Measurements from ENCODE around the gene PTRH1. TPM values are rescaled to one million over a fixed set of nuclear protein-coding genes. Genes with fewer than 3 reads are reported as not detected.

PTRH1 gene
- total RNA-seq, 1 donor from 2014 or later, result 8.0 TPM

DNA sequence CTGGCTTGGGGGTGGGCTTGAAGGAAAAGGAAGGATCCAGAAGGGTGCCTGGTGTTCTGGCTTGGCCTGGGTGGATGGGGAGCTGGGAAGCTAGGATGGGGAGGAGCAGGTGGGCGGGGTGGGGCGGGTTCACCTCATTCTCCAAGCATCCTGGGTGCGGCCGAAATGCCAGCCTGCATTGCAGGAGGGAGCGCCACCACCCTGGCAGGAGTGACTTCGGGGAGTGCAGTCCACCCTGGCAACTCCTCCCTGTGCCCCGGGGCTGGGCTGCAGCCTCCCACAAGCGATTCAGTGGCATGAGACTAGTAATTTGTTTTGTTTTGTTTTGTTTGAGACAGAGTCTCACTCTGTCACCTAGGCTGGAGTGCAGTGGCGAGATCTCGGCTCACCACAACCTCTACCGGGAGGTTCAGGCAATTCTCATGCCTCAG lies 5.9 kb upstream of the PTRH1 start:
- Histone ChIP-seq H3K4me1 (peaks cover 10% of the 10 kb centered on the region), H3K36me3 (no peaks in the 10 kb centered on the region), H3K27me3 (no peaks in the 10 kb centered on the region), H3K9me3 (no peaks in the 10 kb centered on the region), H3K4me3 (no peak overlapping the region), H3K27ac (no peak overlapping the region)
- TF ChIP-seq, protein P1, sequence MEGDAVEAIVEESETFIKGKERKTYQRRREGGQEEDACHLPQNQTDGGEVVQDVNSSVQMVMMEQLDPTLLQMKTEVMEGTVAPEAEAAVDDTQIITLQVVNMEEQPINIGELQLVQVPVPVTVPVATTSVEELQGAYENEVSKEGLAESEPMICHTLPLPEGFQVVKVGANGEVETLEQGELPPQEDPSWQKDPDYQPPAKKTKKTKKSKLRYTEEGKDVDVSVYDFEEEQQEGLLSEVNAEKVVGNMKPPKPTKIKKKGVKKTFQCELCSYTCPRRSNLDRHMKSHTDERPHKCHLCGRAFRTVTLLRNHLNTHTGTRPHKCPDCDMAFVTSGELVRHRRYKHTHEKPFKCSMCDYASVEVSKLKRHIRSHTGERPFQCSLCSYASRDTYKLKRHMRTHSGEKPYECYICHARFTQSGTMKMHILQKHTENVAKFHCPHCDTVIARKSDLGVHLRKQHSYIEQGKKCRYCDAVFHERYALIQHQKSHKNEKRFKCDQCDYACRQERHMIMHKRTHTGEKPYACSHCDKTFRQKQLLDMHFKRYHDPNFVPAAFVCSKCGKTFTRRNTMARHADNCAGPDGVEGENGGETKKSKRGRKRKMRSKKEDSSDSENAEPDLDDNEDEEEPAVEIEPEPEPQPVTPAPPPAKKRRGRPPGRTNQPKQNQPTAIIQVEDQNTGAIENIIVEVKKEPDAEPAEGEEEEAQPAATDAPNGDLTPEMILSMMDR (IDR thresholded peaks at IDR 0.05), result no peak
- ATAC-seq (peak; percentile 15), DNase-seq (no peak)
- intact Hi-C loops (cut with DNase I), result loop anchor here (10.0 kb wide), 1 partner anchor 227 kb away; no protein-coding TSS in a partner anchor

DNA sequence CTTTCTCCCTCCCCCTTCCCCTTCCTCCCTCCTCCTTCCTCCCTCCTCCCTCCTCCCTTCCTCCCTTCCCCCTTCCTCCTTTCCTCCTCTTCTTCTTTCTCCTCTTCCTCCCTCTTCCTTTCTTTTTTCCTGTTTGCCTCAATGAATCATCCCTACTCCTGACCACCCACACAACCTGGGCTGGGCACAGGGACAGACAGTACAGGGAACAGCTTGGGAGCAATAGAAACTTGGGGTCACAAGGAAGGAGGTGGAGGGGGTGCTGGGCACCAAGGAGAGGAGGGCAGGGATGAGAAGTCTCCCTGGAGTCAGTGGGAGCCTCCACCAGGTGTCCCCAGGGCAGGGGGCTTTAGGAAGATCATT lies 5.4 kb upstream of the PTRH1 start:
- no peak for ATAC-seq
- DNase-seq, result no peak
- Histone ChIP-seq H3K36me3 (no peaks in the 10 kb centered on the region), H3K4me1 (peaks cover 15% of the 10 kb centered on the region), H3K27me3 (no peaks in the 10 kb centered on the region), H3K9me3 (no peaks in the 10 kb centered on the region), H3K27ac (no peak overlapping the region), H3K4me3 (no peak overlapping the region)
- intact Hi-C loops (cut with DNase I), result loop anchor here (10.0 kb wide), 1 partner anchor 226 kb away; no protein-coding TSS in a partner anchor
- TF ChIP-seq, protein P1 (IDR thresholded peaks at IDR 0.05), result no peak

DNA sequence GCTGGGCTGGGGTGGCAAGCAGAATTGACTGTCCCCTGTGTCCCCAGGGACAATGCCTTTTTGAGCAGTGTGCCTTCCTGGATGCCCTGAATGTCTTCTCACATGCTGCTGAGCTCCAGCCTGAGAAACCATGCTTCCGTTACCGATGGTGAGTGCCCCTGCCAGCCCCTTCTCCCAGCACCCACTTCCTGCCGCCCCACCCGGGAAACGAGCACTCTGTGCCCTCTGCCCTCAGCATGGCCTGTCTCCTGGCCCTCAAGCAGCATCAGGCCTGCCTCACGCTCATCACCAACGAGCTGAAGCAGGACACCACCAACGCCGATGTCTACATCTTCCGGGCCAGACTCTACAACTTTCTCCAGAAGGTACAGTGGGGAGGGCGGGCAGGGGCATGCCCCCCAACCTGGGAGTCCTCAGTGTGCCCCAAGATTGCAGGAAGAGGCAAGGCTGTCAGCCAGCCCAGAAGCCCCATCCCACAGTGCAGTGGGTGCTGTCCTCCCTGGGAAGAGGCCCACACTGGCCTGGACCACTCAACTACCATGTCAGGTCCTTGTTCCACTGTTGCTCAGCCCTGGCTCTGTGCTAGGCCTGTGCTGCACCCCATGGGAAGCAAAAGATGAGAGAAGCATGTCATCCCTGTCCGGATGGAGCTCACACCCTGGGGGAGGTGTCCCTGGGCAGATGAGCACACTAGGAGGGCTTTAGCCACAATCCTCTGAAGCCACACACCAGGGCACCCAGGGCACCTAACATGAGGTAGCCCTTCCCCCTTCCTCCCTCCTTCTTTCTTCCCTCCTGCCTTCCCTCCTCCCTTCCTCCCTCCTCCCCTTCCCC lies 4.8 kb upstream of the PTRH1 start:
- intact Hi-C loops (cut with DNase I), result loop anchor here (10.0 kb wide), 1 partner anchor 225 kb away; no protein-coding TSS in a partner anchor
- H3K9me3 ChIP-seq, result no peaks in the 10 kb centered on the region
- no peaks in the 10 kb centered on the region for H3K27me3 ChIP-seq
- TF ChIP-seq, protein P1 (IDR thresholded peaks at IDR 0.05), result no peak
- no peak for DNase-seq
- no peak for ATAC-seq
- peaks cover 15% of the 10 kb centered on the region for H3K4me1 ChIP-seq
- H3K36me3 ChIP-seq, result no peaks in the 10 kb centered on the region
- H3K4me3 ChIP-seq, result no peak overlapping the region
- H3K27ac ChIP-seq, result no peak overlapping the region

DNA sequence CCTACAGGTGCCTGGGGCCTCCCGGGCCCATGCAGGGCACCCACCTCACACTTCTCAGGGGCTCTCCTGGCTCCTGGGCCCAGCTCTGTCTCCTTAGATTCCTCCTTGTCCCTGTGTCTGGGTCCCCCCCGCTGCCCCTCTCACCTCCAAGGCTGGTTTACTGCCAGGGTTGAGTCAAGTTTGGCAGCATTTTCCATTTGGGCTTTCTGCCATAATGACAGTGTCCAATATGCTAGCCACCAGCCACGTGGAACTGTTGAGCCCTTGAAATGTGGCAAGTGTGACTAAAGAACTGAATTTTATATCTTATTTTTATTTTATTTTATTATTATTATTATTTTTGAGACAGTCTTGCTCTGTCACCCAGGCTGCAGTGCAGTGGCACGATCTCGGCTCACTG lies 2.3 kb upstream of the PTRH1 start:
- Histone ChIP-seq H3K36me3 (no peaks in the 10 kb centered on the region), H3K4me3 (no peak overlapping the region), H3K27ac (no peak overlapping the region), H3K4me1 (peaks cover 12% of the 10 kb centered on the region), H3K9me3 (no peaks in the 10 kb centered on the region), H3K27me3 (no peaks in the 10 kb centered on the region)
- DNase-seq, result no peak
- TF ChIP-seq, protein P1 (IDR thresholded peaks at IDR 0.05), result no peak
- intact Hi-C loops (cut with DNase I), result no loop called here
- no peak for ATAC-seq

DNA sequence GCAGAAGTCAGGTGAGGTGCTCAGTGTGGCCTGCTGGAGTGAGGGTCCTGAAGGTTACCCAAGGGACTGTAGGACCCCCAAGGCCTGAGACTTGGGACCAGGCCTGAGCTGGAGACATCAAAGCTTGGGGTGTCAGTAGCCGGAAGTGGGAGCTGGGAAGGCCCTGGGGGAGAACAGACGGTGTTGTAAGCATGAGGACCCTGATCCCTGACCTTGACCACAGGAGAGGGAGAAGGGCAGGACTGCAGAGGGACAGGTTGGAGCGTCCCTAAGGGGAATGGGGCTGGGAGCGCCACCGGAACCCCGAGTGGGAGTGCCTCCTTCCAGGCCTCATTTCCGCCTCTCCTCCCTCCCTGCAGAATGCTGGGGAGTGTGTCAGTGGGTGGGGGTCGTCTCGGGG lies 949 bp upstream of the PTRH1 start:
- TF ChIP-seq, protein P1 (IDR thresholded peaks at IDR 0.05), result no peak
- H3K4me3 ChIP-seq, result peak overlapping the region; percentile 91
- ATAC-seq (no peak), DNase-seq (no peak)
- no peaks in the 10 kb centered on the region for H3K27me3 ChIP-seq
- H3K9me3 ChIP-seq, result no peaks in the 10 kb centered on the region
- H3K36me3 ChIP-seq, result no peaks in the 10 kb centered on the region
- peak overlapping the region; percentile 83 for H3K27ac ChIP-seq
- intact Hi-C loops (cut with DNase I), result no loop called here
- H3K4me1 ChIP-seq, result peaks cover 12% of the 10 kb centered on the region
